Fibroblast of skin of abdomen (primary cell): Measurements from ENCODE around the gene MNT. TPM values are rescaled to one million over a fixed set of nuclear protein-coding genes. Genes with fewer than 3 reads are reported as not detected.
"Not testable (repeated sequence)": the region's sequence is repeated elsewhere in the genome, so short reads cannot be mapped to it uniquely, and the experiment has no call there.

Experiments
- DNase-seq: peaks from one replicate; pipeline ENCODE4 v3.0.0-alpha.2; 2013
- polyA plus RNA-seq, 2 experiments: library from polyadenylated mRNA; unstranded; fragments of 120-200 nt; gene quantifications; one replicate each; pipeline ENCODE4 v1.2.1, GENCODE V29; 2013; ENCODE audit not compliant: insufficient read length in 2 of 2

Gene MNT
- polyA plus RNA-seq (2013, experiment 1 of 2; ENCODE audit: insufficient read length): 17.3 TPM
- 18.9 TPM for polyA plus RNA-seq (2013, experiment 2 of 2; ENCODE audit: insufficient read length)

- peak; percentile 97 for DNase-seq
These were observed at the start of gene MNT for GRCh38 chr17:2400877-2401425. MNT (minus strand) TSS chr17:2401060; CDS start chr17:2400712, 348 bp downstream.

GRCh38 chr17:2450016-2450650 is 49.3 kb upstream of the MNT start:
- no peak for DNase-seq

GRCh38 chr17:2449486-2449885 is 48.6 kb upstream of the MNT start:
- DNase-seq: peak; percentile 17

GRCh38 chr17:2447479-2447878 is 46.6 kb upstream of the MNT start:
- DNase-seq: not testable (repeated sequence)

GRCh38 chr17:2445638-2446037 is 44.8 kb upstream of the MNT start:
- DNase-seq: no peak

- no peak for DNase-seq
These were observed 43.5 kb upstream of the MNT start for GRCh38 chr17:2444382-2444781.

GRCh38 chr17:2442166-2442565 is 41.3 kb upstream of the MNT start:
- no peak for DNase-seq

- no peak for DNase-seq
These were observed 40.1 kb upstream of the MNT start for GRCh38 chr17:2440930-2441329.

- peak; percentile 32 for DNase-seq
These were observed 39.1 kb upstream of the MNT start for GRCh38 chr17:2439997-2440396.

GRCh38 chr17:2438823-2439222 is 38.0 kb upstream of the MNT start:
- peak; percentile 36 for DNase-seq

GRCh38 chr17:2436316-2436905 is 35.6 kb upstream of the MNT start:
- no peak for DNase-seq

GRCh38 chr17:2435862-2436261 is 35.0 kb upstream of the MNT start:
- no peak for DNase-seq

- DNase-seq: peak; percentile 45
These were observed 34.4 kb upstream of the MNT start for GRCh38 chr17:2435181-2435741.

GRCh38 chr17:2433696-2434095 is 32.8 kb upstream of the MNT start:
- DNase-seq: peak; percentile 40

GRCh38 chr17:2427910-2428309 is 27.1 kb upstream of the MNT start:
- no peak for DNase-seq

GRCh38 chr17:2427215-2427614 is 26.4 kb upstream of the MNT start:
- DNase-seq: no peak

GRCh38 chr17:2423271-2423670 is 22.4 kb upstream of the MNT start:
- DNase-seq: no peak

GRCh38 chr17:2421315-2422147 is 20.7 kb upstream of the MNT start:
- no peak for DNase-seq

GRCh38 chr17:2420176-2420575 is 19.3 kb upstream of the MNT start:
- no peak for DNase-seq

GRCh38 chr17:2419486-2419885 is 18.6 kb upstream of the MNT start:
- no peak for DNase-seq

GRCh38 chr17:2418572-2418971 is 17.7 kb upstream of the MNT start:
- DNase-seq: no peak

GRCh38 chr17:2416010-2416734 is 15.3 kb upstream of the MNT start:
- peak; percentile 79 for DNase-seq
